ENCODE results near the gene CFAP74.

DNA sequence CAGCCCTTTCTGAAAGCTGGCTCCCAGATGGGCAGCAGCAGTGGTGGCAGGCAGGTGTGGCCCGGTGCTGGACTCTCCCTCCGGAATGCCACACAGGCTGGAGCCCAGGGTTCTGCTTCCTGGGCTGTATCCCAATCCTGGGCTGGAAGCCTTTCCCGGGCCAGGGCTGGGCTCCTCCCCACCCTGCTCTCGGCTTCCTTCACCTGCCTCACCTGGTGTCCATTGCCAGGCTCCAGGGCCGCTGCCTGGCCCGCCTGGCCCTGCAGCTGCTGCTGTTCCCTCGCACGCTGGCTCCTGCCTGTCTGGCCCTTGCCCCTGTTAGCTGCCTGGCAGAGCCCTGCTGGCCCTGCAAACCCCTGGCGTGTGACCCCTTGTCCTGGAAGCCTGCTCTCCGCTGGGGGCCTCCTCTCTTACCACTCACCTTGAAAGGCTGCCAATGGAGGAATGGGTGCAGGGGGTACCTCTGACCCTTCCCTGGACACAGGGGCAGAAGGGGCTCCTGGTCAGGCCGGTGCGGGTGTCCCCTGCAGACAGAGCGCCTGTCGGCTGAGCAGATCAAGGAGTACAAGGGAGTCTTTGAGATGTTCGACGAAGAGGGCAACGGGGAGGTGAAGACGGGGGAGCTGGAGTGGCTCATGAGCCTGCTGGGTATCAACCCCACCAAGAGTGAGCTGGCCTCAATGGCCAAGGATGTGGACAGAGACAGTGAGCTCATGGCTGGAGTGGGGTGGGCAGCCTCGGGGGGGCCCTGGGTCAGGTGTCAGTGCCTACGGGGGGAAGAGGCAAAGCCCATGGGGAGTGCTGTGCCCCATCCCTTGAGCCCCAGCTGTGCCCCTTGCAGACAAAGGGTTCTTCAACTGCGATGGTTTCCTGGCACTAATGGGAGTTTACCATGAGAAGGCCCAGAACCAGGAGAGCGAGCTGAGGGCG, 87.4 kb downstream of the CFAP74 start:
- TF ChIP-seq, protein P1, sequence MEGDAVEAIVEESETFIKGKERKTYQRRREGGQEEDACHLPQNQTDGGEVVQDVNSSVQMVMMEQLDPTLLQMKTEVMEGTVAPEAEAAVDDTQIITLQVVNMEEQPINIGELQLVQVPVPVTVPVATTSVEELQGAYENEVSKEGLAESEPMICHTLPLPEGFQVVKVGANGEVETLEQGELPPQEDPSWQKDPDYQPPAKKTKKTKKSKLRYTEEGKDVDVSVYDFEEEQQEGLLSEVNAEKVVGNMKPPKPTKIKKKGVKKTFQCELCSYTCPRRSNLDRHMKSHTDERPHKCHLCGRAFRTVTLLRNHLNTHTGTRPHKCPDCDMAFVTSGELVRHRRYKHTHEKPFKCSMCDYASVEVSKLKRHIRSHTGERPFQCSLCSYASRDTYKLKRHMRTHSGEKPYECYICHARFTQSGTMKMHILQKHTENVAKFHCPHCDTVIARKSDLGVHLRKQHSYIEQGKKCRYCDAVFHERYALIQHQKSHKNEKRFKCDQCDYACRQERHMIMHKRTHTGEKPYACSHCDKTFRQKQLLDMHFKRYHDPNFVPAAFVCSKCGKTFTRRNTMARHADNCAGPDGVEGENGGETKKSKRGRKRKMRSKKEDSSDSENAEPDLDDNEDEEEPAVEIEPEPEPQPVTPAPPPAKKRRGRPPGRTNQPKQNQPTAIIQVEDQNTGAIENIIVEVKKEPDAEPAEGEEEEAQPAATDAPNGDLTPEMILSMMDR (IDR thresholded peaks at IDR 0.05): no peak
- TF ChIP-seq POLR2A (IDR thresholded peaks at IDR 0.05): no peak

Measured in thyroid gland (tissue), 4 donors.